ENCODE results near the gene LPP.

DNA sequence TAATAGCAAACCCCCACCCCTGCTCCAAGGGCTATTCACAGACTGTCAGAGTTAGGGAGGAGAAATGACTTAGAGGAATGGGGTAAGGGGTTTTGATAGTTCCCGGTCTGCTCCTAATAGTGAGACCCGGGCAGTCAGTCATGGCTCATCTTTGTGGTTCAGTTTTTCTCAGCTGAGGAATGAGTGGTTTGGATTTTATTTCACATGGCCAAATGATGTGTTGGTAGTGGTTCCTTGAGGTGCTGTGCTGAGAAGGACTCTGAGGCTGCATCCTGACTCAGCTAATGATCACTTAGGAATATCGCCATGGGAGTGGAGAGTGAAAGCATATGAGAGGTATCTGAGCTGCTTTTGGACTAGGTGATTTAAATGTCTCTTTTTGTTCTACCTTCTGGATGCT is 80.2 kb downstream of the LPP start:
- no peak for TF ChIP-seq POLR2A (conservative IDR thresholded peaks at IDR 0.05)
- TF ChIP-seq POLR2AphosphoS5 (IDR thresholded peaks at IDR 0.05; ENCODE audit: control insufficient read depth, insufficient read depth, low read depth, low read length), result no peak
- no peak for TF ChIP-seq LEF1 (IDR thresholded peaks at IDR 0.05)
- TF ChIP-seq, protein P1, sequence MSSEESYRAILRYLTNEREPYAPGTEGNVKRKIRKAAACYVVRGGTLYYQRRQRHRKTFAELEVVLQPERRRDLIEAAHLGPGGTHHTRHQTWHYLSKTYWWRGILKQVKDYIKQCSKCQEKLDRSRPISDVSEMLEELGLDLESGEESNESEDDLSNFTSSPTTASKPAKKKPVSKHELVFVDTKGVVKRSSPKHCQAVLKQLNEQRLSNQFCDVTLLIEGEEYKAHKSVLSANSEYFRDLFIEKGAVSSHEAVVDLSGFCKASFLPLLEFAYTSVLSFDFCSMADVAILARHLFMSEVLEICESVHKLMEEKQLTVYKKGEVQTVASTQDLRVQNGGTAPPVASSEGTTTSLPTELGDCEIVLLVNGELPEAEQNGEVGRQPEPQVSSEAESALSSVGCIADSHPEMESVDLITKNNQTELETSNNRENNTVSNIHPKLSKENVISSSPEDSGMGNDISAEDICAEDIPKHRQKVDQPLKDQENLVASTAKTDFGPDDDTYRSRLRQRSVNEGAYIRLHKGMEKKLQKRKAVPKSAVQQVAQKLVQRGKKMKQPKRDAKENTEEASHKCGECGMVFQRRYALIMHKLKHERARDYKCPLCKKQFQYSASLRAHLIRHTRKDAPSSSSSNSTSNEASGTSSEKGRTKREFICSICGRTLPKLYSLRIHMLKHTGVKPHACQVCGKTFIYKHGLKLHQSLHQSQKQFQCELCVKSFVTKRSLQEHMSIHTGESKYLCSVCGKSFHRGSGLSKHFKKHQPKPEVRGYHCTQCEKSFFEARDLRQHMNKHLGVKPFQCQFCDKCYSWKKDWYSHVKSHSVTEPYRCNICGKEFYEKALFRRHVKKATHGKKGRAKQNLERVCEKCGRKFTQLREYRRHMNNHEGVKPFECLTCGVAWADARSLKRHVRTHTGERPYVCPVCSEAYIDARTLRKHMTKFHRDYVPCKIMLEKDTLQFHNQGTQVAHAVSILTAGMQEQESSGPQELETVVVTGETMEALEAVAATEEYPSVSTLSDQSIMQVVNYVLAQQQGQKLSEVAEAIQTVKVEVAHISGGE (CRISPR knock-in tag; IDR thresholded peaks at IDR 0.05), result no peak
- TF ChIP-seq, protein P2, sequence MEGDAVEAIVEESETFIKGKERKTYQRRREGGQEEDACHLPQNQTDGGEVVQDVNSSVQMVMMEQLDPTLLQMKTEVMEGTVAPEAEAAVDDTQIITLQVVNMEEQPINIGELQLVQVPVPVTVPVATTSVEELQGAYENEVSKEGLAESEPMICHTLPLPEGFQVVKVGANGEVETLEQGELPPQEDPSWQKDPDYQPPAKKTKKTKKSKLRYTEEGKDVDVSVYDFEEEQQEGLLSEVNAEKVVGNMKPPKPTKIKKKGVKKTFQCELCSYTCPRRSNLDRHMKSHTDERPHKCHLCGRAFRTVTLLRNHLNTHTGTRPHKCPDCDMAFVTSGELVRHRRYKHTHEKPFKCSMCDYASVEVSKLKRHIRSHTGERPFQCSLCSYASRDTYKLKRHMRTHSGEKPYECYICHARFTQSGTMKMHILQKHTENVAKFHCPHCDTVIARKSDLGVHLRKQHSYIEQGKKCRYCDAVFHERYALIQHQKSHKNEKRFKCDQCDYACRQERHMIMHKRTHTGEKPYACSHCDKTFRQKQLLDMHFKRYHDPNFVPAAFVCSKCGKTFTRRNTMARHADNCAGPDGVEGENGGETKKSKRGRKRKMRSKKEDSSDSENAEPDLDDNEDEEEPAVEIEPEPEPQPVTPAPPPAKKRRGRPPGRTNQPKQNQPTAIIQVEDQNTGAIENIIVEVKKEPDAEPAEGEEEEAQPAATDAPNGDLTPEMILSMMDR (IDR thresholded peaks at IDR 0.05 in 2 of 3, conservative IDR thresholded peaks at IDR 0.05 in 1 of 3; ENCODE audit: insufficient read depth in 2 of 3, low read depth in 1 of 3, low read length in 3 of 3), result no peak
- TF ChIP-seq CHD1 (IDR thresholded peaks at IDR 0.05; ENCODE audit: low read length), result no peak
- TF ChIP-seq BRCA1 (IDR thresholded peaks at IDR 0.05), result no peak
- TF ChIP-seq BRCA1 (CRISPR knock-in tag; IDR thresholded peaks at IDR 0.05), result no peak

Measured in K562 (cell line).